Activated CD8-positive, alpha-beta memory T cell treated with anti-CD3 and anti-CD28 coated beads for 1 hour (primary cell): Measurements from ENCODE around the gene CEP152.
"Not testable (repeated sequence)": the region's sequence is repeated elsewhere in the genome, so short reads cannot be mapped to it uniquely, and the experiment has no call there.

Experiments used
- DNase-seq, 2 donors: peaks; one replicate each; pipeline ENCODE4 v3.0.0-alpha.2; 2020; ENCODE audit warnings: low read depth in 1 of 2; ENCODE audit errors: extremely low read depth in 1 of 2

Gene CEP152, protein sequence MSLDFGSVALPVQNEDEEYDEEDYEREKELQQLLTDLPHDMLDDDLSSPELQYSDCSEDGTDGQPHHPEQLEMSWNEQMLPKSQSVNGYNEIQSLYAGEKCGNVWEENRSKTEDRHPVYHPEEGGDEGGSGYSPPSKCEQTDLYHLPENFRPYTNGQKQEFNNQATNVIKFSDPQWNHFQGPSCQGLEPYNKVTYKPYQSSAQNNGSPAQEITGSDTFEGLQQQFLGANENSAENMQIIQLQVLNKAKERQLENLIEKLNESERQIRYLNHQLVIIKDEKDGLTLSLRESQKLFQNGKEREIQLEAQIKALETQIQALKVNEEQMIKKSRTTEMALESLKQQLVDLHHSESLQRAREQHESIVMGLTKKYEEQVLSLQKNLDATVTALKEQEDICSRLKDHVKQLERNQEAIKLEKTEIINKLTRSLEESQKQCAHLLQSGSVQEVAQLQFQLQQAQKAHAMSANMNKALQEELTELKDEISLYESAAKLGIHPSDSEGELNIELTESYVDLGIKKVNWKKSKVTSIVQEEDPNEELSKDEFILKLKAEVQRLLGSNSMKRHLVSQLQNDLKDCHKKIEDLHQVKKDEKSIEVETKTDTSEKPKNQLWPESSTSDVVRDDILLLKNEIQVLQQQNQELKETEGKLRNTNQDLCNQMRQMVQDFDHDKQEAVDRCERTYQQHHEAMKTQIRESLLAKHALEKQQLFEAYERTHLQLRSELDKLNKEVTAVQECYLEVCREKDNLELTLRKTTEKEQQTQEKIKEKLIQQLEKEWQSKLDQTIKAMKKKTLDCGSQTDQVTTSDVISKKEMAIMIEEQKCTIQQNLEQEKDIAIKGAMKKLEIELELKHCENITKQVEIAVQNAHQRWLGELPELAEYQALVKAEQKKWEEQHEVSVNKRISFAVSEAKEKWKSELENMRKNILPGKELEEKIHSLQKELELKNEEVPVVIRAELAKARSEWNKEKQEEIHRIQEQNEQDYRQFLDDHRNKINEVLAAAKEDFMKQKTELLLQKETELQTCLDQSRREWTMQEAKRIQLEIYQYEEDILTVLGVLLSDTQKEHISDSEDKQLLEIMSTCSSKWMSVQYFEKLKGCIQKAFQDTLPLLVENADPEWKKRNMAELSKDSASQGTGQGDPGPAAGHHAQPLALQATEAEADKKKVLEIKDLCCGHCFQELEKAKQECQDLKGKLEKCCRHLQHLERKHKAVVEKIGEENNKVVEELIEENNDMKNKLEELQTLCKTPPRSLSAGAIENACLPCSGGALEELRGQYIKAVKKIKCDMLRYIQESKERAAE (N-terminal part only)

GRCh38 chr15:48810414-48811324 is at the start of gene CEP152:
Gene CEP152 (minus strand): TSS chr15:48811069. CDS start chr15:48805649, 5,420 bp downstream.
- peak; percentile 96 for DNase-seq

GRCh38 chr15:48859426-48859825 is 48.6 kb upstream of the CEP152 start:
- DNase-seq = no peak

DNA sequence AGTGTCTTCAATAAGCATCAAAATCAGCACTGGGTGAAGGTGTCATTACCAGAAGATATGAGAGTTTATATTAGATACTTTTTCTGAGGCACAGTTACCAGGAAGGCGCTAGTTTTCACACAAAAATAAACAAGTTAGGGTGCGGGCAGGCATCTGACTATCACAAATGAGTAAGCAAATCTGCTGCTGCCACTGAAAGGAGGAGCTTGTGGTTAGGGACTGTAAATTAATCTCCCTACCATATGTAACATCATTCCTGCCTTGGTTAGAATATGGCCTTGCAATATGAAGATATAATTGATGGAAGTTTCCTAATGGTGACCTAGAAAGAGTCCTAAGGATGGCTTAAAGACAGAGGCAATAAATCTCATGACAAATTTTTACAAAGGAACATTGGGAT is 47.5 kb upstream of the CEP152 start:
- no peak for DNase-seq

- DNase-seq = no peak
Measured at GRCh38 chr15:48856942-48857341, 46.1 kb upstream of the CEP152 start.

DNA sequence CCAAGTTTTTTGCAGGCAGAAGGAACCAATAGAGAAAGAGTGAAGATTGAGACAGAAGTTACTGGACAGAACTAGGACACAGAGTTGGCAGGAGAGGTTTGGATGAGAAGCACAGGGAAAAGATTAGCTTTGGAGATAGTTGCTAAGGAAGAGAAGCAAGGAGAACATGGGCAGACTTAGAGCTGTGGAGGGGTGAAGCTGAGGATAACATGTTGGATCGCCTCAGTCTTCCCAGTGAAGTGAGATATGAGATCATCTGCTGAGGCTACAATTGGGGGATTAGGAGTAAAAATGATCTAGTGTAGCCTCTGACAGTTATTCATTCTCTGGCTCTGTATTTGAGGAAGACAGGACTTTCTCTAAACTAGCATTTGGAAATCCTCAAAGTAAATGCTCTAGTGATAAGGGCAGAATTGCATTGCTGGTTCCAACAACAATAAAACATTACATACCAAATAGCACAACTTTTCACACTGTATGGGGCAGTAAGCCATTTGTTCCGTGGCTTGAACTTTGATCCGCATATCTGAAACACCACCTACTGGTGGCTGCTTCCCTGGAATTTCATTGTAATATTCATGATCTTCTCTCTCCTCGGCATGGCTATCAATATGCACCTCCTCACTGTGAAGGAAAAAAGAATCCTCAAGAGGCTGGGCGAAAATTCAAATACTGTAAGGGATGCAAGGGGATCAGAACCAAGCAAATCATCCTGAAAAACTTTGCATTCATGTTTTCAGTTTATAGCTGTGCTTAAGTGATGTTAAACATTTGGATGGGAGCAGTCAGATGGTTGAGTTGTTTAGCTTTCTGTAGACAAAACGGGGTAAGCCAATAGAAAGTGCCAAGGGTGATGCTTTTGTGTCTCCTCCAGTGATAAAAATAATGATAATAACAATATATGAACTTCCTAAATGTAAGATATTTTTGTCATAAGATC is 44.9 kb upstream of the CEP152 start:
- DNase-seq = no peak

GRCh38 chr15:48854434-48854833 is 43.6 kb upstream of the CEP152 start:
- not testable (repeated sequence) for DNase-seq

DNA sequence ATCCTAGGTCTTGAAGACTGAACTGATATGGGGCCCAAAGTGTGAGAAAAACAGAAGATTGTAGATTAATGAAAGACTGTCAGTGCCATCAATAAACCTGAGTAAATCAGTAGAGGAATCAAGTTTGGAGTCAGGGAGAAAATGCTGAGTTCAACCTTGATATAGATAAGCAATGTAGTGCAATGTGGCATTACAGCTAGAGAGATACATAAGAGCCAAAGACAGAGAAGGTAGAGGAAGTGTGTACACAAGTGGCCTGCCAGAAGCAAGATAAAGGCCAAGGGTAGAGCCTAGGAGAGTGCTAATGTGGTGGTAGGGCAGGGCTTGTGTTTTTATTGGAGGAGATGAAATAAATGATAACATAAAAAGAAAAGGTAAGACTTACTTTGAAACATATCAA is 41.1 kb upstream of the CEP152 start:
- DNase-seq = no peak

GRCh38 chr15:48850648-48851047 is 39.8 kb upstream of the CEP152 start:
- DNase-seq = no peak

DNA sequence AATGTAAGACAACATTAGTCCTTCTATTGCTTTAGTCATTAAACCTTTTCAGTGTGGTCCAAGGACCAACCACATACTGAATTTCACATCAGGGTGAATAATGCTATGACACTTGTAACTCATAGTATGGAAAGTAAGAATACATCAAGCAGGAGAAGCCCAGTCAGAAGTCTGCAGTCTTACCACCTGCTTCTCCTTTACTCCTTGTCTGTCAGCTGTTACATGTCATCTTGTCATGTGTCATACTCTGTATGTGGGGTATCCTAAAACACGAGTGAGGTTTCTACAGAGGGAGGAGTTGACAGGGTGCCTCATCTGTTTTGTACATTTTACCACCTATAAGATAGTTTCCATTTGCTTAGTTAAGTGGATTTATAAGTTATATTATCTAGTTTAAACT is 34.3 kb upstream of the CEP152 start:
- DNase-seq = no peak

DNA sequence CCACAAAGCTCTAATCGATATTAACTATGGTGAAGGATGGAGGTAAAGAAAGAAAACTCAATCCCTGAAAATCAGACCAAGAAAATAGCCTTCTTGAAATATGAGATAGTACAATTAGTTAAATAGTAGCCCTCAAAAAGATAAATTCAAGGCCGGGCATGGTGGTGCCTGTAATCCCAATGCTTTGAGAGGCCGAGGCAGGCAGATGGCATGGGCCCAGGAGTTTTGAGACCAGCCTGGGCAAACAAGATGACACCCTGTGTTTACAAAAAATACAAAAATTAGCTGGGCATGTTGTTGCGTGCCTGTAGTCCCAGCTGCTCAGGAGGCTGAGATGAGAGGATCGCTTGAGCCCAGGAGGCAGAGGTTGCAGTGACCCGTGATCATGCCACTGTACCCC is 31.6 kb upstream of the CEP152 start:
- DNase-seq = no peak

DNA sequence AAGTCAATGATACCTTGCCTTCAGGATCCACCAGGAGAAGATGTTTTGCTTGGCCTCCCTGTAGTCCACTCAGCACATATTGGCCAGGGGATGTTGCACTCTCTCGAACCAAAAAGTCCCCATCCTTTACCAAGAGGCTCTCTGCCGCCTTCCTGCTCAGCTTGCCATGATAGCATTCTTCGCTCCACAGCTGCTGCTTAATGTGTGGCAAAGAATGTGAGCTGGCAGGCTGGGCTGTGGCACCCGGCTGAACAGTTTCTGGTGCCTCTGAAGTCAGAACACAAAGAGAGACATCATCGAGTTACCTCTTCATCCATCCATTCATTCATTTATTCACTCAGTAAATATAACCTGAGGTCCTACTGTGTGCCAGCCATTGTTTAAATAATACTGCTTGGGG is 23.9 kb upstream of the CEP152 start:
- DNase-seq = no peak

- no peak for DNase-seq
Measured at GRCh38 chr15:48833526-48834239, 22.8 kb upstream of the CEP152 start.

DNA sequence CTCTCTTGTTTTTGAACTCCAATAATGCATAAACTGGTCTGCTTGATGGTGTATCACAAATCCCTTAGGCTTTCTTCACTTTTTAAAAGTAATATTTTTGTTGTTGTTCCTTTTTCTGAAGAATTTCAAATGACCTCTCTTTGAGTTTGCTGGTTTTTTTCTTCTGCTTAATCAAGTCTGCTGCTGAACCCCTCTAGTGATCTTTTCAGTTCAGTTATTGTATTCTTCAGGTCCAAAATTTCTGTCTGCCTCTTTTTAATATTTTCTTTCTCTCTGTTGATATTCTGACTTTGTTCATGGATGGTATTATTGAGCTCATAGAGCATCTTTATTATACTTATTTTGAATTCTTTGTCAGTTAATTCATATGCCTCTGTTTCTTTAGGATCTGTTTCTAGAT is 21.8 kb upstream of the CEP152 start:
- DNase-seq = no peak

DNA sequence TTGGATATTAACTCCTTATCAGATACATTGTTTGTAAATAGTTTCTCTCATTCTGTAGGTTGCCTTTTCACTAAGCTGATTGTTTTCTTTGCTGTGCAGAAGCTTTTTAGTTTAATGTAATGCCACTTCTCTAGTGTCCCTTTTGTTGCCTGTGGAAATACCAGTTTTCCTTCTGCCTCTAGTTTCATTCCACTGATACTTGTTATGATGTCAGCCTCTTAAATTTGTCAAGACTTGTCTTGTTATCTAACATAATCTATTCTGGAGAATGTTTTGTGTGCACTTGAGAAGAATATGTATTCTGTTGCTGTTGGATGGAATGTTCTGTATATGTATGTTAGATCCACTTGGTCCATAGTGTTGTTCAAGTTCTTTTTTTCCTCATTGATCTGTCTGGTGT is 18.0 kb upstream of the CEP152 start:
- no peak for DNase-seq

DNA sequence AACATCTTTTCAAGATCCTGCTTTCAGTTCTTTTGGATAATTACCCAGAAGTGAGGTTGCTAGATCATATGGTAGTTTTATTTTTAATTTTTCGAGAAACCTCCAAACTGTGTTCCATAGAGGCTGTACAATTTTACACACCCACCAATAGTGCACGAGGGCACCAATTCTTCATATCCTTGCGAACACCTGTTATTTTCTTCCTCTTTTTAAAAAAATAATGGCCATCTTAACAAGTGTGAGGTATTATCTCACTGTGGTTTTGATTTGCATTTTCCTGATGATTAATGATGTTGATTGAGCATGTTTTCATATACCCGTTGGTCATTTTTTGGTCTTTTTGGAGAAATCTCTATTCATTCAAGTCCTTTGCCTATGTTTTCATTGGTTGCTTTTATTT is 17.6 kb upstream of the CEP152 start:
- no peak for DNase-seq

- no peak for DNase-seq
Measured at GRCh38 chr15:48825075-48825474, 14.2 kb upstream of the CEP152 start.

DNA sequence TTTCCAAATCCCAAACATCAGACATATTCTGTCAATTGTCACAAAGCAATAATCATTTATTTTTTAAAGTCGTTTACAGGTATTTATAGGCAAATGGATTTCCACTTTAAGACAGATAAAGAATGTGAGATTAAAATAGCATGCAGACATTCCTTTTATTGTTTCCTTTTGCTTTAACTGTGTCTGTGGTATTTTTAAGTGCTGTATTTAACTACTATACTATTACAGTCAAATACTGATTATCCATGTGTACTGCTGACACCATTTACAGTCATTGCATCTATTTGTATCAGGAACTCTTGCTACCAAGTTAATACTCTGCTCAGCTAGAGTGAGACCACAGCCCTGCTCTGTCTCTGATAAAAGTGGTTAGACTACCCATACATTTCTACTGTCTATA is 12.8 kb upstream of the CEP152 start:
- no peak for DNase-seq

- DNase-seq = no peak
Measured at GRCh38 chr15:48823237-48823636, 12.4 kb upstream of the CEP152 start.
